ENCODE data around the gene KLHDC10.

The KLHDC10 gene

DNA sequence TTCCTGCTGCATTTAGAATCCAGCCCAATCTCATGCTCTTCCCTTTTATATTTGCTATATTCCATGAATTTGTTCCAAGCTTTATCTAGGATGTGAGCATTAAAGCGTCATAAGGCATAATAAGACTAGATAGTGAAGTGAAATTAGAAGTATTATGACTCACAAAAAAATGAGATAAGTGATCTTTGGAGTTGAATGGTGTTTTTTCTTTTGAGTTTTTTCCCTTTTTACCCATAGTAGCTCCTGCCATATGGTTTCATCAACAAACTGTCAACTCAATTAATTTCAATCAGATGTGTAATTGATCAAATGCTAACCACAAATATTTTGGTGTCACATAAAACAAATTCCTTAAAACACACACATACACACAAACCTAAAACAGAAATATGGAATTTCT, 17.0 kb downstream of the KLHDC10 start:
- Histone ChIP-seq H3K27me3 (ENCODE audit: control insufficient read depth, insufficient read depth, low read length) (no peaks in the 10 kb centered on the region), H3K27ac (no peak overlapping the region), H3K4me3 (ENCODE audit: low read depth, low read length) (no peak overlapping the region), H2AFZ (no peak overlapping the region), H3K4me1 (peaks cover 9% of the 10 kb centered on the region), H3K36me3 (ENCODE audit: control insufficient read depth, insufficient read depth, low read length) (no peaks in the 10 kb centered on the region), H3K4me2 (ENCODE audit: low read length) (no peak overlapping the region), H3K9ac (no peak overlapping the region), H3K9me3 (ENCODE audit: control insufficient read depth, low read length) (no peaks in the 10 kb centered on the region), H3K79me2 (peaks cover 38% of the 10 kb centered on the region)
- TF ChIP-seq, protein P1, sequence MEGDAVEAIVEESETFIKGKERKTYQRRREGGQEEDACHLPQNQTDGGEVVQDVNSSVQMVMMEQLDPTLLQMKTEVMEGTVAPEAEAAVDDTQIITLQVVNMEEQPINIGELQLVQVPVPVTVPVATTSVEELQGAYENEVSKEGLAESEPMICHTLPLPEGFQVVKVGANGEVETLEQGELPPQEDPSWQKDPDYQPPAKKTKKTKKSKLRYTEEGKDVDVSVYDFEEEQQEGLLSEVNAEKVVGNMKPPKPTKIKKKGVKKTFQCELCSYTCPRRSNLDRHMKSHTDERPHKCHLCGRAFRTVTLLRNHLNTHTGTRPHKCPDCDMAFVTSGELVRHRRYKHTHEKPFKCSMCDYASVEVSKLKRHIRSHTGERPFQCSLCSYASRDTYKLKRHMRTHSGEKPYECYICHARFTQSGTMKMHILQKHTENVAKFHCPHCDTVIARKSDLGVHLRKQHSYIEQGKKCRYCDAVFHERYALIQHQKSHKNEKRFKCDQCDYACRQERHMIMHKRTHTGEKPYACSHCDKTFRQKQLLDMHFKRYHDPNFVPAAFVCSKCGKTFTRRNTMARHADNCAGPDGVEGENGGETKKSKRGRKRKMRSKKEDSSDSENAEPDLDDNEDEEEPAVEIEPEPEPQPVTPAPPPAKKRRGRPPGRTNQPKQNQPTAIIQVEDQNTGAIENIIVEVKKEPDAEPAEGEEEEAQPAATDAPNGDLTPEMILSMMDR (IDR thresholded peaks at IDR 0.05): no peak

GRCh38 chr7:130090745-130091532, 20.6 kb downstream of the KLHDC10 start:
- H3K79me2 ChIP-seq: peaks cover 29% of the 10 kb centered on the region
- no peak overlapping the region for H3K9ac ChIP-seq
- TF ChIP-seq, protein P1 (IDR thresholded peaks at IDR 0.05): no peak
- no peak overlapping the region for H3K27ac ChIP-seq
- H3K4me2 ChIP-seq (ENCODE audit: low read length): no peak overlapping the region
- H3K4me3 ChIP-seq (ENCODE audit: low read depth, low read length): no peak overlapping the region
- no peaks in the 10 kb centered on the region for H3K36me3 ChIP-seq (ENCODE audit: control insufficient read depth, insufficient read depth, low read length)
- H3K9me3 ChIP-seq (ENCODE audit: control insufficient read depth, low read length): no peaks in the 10 kb centered on the region
- peaks cover 14% of the 10 kb centered on the region for H3K4me1 ChIP-seq
- no peaks in the 10 kb centered on the region for H3K27me3 ChIP-seq (ENCODE audit: control insufficient read depth, insufficient read depth, low read length)
- no peak overlapping the region for H2AFZ ChIP-seq

DNA sequence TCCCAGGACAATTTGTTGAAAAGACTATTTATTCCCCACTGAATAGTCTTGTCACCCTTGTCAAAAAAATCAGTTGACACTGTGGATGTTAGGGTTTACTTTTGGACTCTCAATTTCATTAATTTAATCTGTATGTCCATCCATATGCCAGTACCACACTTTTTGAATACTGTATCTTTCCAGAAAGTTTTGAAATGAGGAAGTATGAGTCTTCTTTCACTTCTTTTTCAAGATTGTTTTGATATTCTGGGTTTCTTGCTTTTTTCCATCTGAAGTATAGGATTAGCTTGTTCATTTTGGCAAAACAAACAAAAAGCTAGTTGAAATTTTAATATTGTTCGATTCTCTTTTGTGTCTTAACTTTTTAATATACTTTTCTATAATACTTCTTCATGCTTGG, 21.7 kb downstream of the KLHDC10 start:
- no peaks in the 10 kb centered on the region for H3K9me3 ChIP-seq (ENCODE audit: control insufficient read depth, low read length)

GRCh38 chr7:130092598-130092997, 22.3 kb downstream of the KLHDC10 start:
- no peaks in the 10 kb centered on the region for H3K9me3 ChIP-seq (ENCODE audit: control insufficient read depth, low read length)
- TF ChIP-seq, protein P1 (IDR thresholded peaks at IDR 0.05): no peak
- H3K4me2 ChIP-seq (ENCODE audit: low read length): no peak overlapping the region
- H2AFZ ChIP-seq: no peak overlapping the region
- no peak overlapping the region for H3K27ac ChIP-seq
- no peaks in the 10 kb centered on the region for H3K27me3 ChIP-seq (ENCODE audit: control insufficient read depth, insufficient read depth, low read length)
- H3K36me3 ChIP-seq (ENCODE audit: control insufficient read depth, insufficient read depth, low read length): no peaks in the 10 kb centered on the region
- peaks cover 15% of the 10 kb centered on the region for H3K4me1 ChIP-seq
- H3K9ac ChIP-seq: no peak overlapping the region
- peaks cover 27% of the 10 kb centered on the region for H3K79me2 ChIP-seq
- H3K4me3 ChIP-seq (ENCODE audit: low read depth, low read length): no peak overlapping the region

More for the DNA sequence above, 21.7 kb downstream of the KLHDC10 start:
- Histone ChIP-seq H3K9ac (no peak overlapping the region), H3K27me3 (ENCODE audit: control insufficient read depth, insufficient read depth, low read length) (no peaks in the 10 kb centered on the region), H3K4me1 (peaks cover 15% of the 10 kb centered on the region), H3K4me3 (ENCODE audit: low read depth, low read length) (no peak overlapping the region), H3K4me2 (ENCODE audit: low read length) (no peak overlapping the region), H2AFZ (no peak overlapping the region), H3K79me2 (peaks cover 31% of the 10 kb centered on the region), H3K27ac (no peak overlapping the region), H3K36me3 (ENCODE audit: control insufficient read depth, insufficient read depth, low read length) (no peaks in the 10 kb centered on the region)
- TF ChIP-seq, protein P1 (IDR thresholded peaks at IDR 0.05): no peak

DNA sequence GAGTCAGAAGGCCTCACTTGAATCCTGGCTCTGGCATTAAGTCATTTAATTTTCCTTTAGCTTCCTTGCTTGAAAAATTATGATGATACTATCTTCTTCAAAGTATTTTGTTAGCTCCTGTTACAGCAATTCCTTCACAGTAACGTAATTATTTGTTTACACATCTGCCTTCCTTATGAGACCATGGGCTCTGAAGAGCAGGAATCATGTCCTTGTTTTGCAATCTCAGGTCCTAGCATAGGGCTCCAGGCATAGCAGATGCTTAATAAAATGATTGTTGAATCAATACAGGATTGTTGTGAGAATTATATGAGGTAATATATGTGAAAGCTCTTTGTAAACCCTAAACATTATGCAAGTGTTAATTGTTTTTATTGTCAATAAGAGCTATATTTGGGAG, 25.5 kb downstream of the KLHDC10 start:
- Histone ChIP-seq H3K27me3 (ENCODE audit: control insufficient read depth, insufficient read depth, low read length) (no peaks in the 10 kb centered on the region), H3K27ac (no peak overlapping the region), H3K9me3 (ENCODE audit: control insufficient read depth, low read length) (no peaks in the 10 kb centered on the region)

More for the DNA sequence above, 25.5 kb downstream of the KLHDC10 start:
- Histone ChIP-seq H2AFZ (no peak overlapping the region), H3K9ac (no peak overlapping the region), H3K79me2 (peaks cover 21% of the 10 kb centered on the region), H3K4me3 (ENCODE audit: low read depth, low read length) (no peak overlapping the region), H3K4me1 (peaks cover 14% of the 10 kb centered on the region), H3K36me3 (ENCODE audit: control insufficient read depth, insufficient read depth, low read length) (no peaks in the 10 kb centered on the region), H3K4me2 (ENCODE audit: low read length) (peak overlapping the region; percentile 22)
- TF ChIP-seq, protein P1 (IDR thresholded peaks at IDR 0.05): no peak
